Effector memory CD8-positive, alpha-beta T cell (primary cell): ENCODE results near the gene TELO2.
"Not testable (repeated sequence)": the region's sequence is repeated elsewhere in the genome, so short reads cannot be mapped to it uniquely, and the experiment has no call there.

ENCODE experiments used
- ATAC-seq: fragments of 150-1000 bp; cut with Tn5 transposase; replicated peaks from 2 replicates; pipeline ENCODE4 v1.10.0; 2021; ENCODE audit warnings: mild to moderate bottlenecking, moderate library complexity
- DNase-seq, 3 experiments: peaks; one replicate each; pipeline ENCODE4 v3.0.0; 2021
- H3K27ac Mint-ChIP-seq, 2 donors: one replicate each; pipeline ENCODE4 v1.8.0; 2022; ENCODE audit warnings: mild to moderate bottlenecking in 2 of 2, mixed read lengths in 2 of 2, moderate library complexity in 2 of 2
- H3K27me3 Mint-ChIP-seq, 2 donors: one replicate each; pipeline ENCODE4 v1.8.0; 2022; ENCODE audit warnings: mixed read lengths in 2 of 2
- H3K36me3 Mint-ChIP-seq: one replicate; pipeline ENCODE4 v1.8.0; 2022; ENCODE audit warnings: mild to moderate bottlenecking, moderate library complexity, mixed read lengths; ENCODE audit not compliant: insufficient read depth
- H3K4me1 Mint-ChIP-seq, 2 donors: one replicate each; pipeline ENCODE4 v1.8.0; 2022; ENCODE audit warnings: low read depth in 2 of 2, mixed read lengths in 2 of 2
- H3K4me3 Mint-ChIP-seq, 2 donors: one replicate each; pipeline ENCODE4 v1.8.0; 2022; ENCODE audit warnings: mild to moderate bottlenecking in 2 of 2, mixed read lengths in 2 of 2, moderate library complexity in 2 of 2
- H3K9me3 Mint-ChIP-seq, 2 donors: one replicate each; pipeline ENCODE4 v1.8.0; 2022; ENCODE audit warnings: mixed read lengths in 2 of 2

The TELO2 gene

DNA sequence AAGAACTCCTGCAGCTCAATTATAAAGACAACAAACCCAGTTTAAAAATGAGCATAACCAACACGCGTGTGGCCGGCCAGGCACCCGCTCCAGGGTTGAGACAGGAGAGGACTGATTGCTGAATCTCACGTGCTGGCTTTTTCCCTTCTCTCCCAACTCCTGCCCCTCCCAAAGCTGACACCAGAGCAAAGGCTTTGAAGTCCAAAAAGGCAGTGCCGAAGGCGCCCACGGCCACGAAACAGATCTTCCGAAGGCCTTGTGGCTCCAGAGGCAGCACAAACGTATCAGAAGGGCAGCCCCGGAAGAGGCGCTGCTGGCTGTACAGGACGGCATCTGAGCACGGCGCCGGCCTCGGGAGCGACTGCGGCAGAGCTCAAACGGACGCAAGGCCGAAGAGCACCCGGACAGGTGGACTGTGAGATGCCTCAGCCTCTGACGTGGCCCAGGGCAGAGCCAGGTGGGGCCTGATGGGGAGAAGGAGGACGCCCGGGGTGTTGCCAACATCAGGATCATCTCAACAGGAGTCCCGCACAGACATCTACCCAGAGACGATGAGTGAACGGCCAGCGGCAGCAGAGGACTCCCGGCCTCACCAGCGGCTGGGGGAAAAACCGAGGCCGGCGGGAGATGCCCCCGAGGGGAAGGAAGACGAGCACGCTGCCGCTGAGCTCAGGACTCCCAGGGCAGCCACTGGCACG lies 28.8 kb upstream of the TELO2 start:
- no peaks in the 10 kb centered on the region for H3K27me3 Mint-ChIP-seq
- H3K9me3 Mint-ChIP-seq, result no peaks in the 10 kb centered on the region
- peaks cover 25% of the 10 kb centered on the region for H3K36me3 Mint-ChIP-seq
- H3K4me1 Mint-ChIP-seq, result peaks cover 0 to 10% of the 10 kb centered on the region in 2 donors
- no peak overlapping the region for H3K4me3 Mint-ChIP-seq
- DNase-seq (no peak), ATAC-seq (no peak)
- H3K27ac Mint-ChIP-seq, result no peak overlapping the region

GRCh38 chr16:1464894-1465566 lies 28.1 kb upstream of the TELO2 start:
- Mint-ChIP-seq H3K36me3 (peaks cover 27% of the 10 kb centered on the region), H3K27me3 (no peaks in the 10 kb centered on the region), H3K4me3 (no peak overlapping the region), H3K27ac (no peak overlapping the region), H3K9me3 (no peaks in the 10 kb centered on the region), H3K4me1 (peaks cover 0 to 15% of the 10 kb centered on the region in 2 donors)
- DNase-seq, result no peak
- ATAC-seq, result no peak

DNA sequence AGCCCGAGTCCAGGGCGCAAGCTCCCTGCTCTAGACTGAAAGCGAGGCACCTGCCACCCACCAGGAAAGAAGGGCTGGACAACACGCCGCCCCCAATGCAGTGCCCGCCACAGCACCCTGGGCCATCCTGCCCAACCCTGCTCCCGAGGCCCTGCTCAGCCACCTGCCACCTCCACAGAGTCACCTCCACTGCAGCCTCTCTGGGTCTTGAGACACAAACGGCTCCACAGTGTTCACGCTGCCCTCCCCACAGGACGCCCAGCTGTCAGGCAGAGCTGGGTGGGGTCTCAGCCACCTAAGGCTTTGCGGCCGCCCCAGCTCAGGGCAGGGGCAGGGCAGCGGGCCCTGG lies 27.6 kb upstream of the TELO2 start:
- no peaks in the 10 kb centered on the region for H3K27me3 Mint-ChIP-seq
- H3K4me1 Mint-ChIP-seq, result peaks cover 0 to 18% of the 10 kb centered on the region in 2 donors
- no peak overlapping the region for H3K27ac Mint-ChIP-seq

GRCh38 chr16:1466054-1466453 lies 27.1 kb upstream of the TELO2 start:
- no peaks in the 10 kb centered on the region for H3K27me3 Mint-ChIP-seq
- peak overlapping the region in 1 of 2 donors; percentile 23 for H3K27ac Mint-ChIP-seq
- DNase-seq (no peak), ATAC-seq (no peak)
- peaks cover 4 to 23% of the 10 kb centered on the region in 2 donors for H3K4me1 Mint-ChIP-seq
- no peak overlapping the region for H3K4me3 Mint-ChIP-seq
- H3K36me3 Mint-ChIP-seq, result peaks cover 25% of the 10 kb centered on the region
- no peaks in the 10 kb centered on the region for H3K9me3 Mint-ChIP-seq

More for the DNA sequence above, 27.6 kb upstream of the TELO2 start:
- ATAC-seq (no peak), DNase-seq (no peak)
- peaks cover 27% of the 10 kb centered on the region for H3K36me3 Mint-ChIP-seq
- H3K9me3 Mint-ChIP-seq, result no peaks in the 10 kb centered on the region
- H3K4me3 Mint-ChIP-seq, result no peak overlapping the region

GRCh38 chr16:1466968-1467521 lies 26.1 kb upstream of the TELO2 start:
- Mint-ChIP-seq H3K9me3 (no peaks in the 10 kb centered on the region), H3K27ac (no peak overlapping the region), H3K36me3 (peaks cover 23% of the 10 kb centered on the region), H3K4me1 (peaks cover 9 to 26% of the 10 kb centered on the region in 2 donors), H3K27me3 (no peaks in the 10 kb centered on the region), H3K4me3 (no peak overlapping the region)
- no peak for DNase-seq
- no peak for ATAC-seq

GRCh38 chr16:1468426-1468810 lies 24.7 kb upstream of the TELO2 start:
- H3K4me3 Mint-ChIP-seq, result no peak overlapping the region
- no peak for ATAC-seq
- H3K27ac Mint-ChIP-seq, result no peak overlapping the region

DNA sequence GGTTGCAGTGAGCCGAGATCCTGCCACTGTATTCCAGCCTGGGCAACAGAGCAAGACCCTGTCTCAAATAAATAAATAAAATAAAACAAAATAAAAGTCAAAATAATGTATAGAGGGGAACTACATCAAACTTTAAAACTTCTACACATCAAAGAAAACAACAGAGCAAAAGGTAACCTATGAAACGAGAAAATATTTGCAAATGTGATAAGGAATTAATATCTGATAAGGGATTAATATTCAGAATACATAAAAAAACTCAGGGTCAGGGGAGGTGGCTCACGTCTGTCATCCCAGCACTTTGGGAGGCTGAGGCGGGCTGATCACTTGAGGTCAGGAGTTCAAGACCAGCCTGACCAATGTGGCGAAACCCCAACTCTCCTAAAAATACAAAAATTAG lies 24.0 kb upstream of the TELO2 start:
- not testable (repeated sequence) for H3K4me3 Mint-ChIP-seq, H3K27me3 Mint-ChIP-seq, H3K27ac Mint-ChIP-seq, DNase-seq, H3K9me3 Mint-ChIP-seq, ATAC-seq
- H3K4me1 Mint-ChIP-seq, result peaks cover 17 to 29% of the 10 kb centered on the region in 2 donors
- H3K36me3 Mint-ChIP-seq, result peaks cover 14% of the 10 kb centered on the region

More at GRCh38 chr16:1468426-1468810, 24.7 kb upstream of the TELO2 start:
- H3K9me3 Mint-ChIP-seq, result no peaks in the 10 kb centered on the region
- H3K36me3 Mint-ChIP-seq, result peaks cover 22% of the 10 kb centered on the region
- H3K4me1 Mint-ChIP-seq, result peaks cover 17 to 29% of the 10 kb centered on the region in 2 donors
- DNase-seq, result no peak
- no peaks in the 10 kb centered on the region for H3K27me3 Mint-ChIP-seq

GRCh38 chr16:1469693-1470201 lies 23.4 kb upstream of the TELO2 start:
- peaks cover 17 to 29% of the 10 kb centered on the region in 2 donors for H3K4me1 Mint-ChIP-seq
- DNase-seq (no peak), ATAC-seq (no peak)
- no peaks in the 10 kb centered on the region for H3K27me3 Mint-ChIP-seq
- peak overlapping the region in 1 of 2 donors; percentile 88 for H3K27ac Mint-ChIP-seq
- no peak overlapping the region for H3K4me3 Mint-ChIP-seq
- peaks cover 12% of the 10 kb centered on the region for H3K36me3 Mint-ChIP-seq
- H3K9me3 Mint-ChIP-seq, result no peaks in the 10 kb centered on the region

DNA sequence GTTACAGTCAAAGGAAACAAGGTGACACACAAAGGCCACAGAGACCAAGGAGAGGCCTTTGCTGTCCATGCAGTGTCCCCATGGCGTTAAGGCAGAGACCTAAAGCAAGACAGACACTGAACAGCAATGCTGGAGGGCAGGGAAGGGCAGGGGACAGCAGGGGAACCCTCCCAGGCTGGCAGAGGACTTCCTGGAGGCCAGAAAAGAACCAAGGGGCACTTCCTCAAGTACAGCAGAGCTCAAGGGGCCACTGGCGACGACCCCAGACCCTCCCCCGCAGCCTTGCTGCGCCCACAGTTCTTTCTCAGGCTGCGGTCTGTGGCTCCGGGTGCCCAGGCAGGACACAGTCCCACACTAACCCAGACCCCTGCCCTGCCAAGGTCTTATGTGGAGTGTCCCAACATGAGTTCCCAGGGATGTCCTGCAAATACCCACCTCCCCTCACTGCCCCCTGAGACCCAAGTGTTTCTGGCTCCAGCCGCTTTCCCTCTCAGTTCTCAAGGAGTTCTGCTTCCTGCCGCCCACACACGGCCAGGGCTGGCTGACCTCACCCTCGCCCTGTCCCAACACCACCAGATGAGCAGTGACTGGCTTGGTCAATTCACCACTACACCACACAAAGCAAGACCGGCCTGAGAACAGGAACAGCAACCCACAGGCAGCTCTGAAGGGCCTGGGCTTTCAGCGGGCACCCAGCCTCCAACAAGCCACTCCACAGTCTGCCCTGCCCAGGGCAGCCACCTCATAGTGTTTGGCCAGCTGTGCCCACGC lies 22.5 kb upstream of the TELO2 start:
- DNase-seq, result no peak
- Mint-ChIP-seq H3K4me3 (no peak overlapping the region), H3K27ac (peak overlapping the region in 1 of 2 donors; percentile 88), H3K4me1 (peaks cover 21 to 31% of the 10 kb centered on the region in 2 donors), H3K27me3 (no peaks in the 10 kb centered on the region), H3K9me3 (no peaks in the 10 kb centered on the region), H3K36me3 (peaks cover 16% of the 10 kb centered on the region)
- ATAC-seq, result no peak

- DNase-seq (no peak), ATAC-seq (no peak)
- H3K27ac Mint-ChIP-seq, result peak overlapping the region in 1 of 2 donors; percentile 77
- no peak overlapping the region for H3K4me3 Mint-ChIP-seq
- no peaks in the 10 kb centered on the region for H3K27me3 Mint-ChIP-seq
- peaks cover 25 to 34% of the 10 kb centered on the region in 2 donors for H3K4me1 Mint-ChIP-seq
- peaks cover 15% of the 10 kb centered on the region for H3K36me3 Mint-ChIP-seq
- H3K9me3 Mint-ChIP-seq, result no peaks in the 10 kb centered on the region
Measured at GRCh38 chr16:1471569-1472194, 21.5 kb upstream of the TELO2 start.

DNA sequence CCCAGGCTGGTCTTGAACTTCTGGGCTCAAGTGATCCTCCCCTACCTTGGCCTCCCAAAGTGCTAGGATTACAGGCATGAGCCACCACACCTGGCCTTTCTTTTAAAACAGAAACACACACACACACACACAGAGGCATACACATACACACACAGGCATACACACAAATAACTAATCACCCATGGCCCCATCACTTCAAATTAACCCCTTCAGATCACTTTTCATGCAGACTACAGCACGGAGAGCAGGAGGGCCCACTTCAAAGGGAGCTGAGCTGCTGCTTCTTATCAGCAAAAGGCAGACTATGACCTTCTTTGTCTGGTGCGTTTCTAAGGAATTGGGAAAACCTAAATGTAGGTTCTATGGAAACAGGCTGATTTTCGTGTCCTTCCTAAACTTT lies 20.2 kb upstream of the TELO2 start:
- H3K4me1 Mint-ChIP-seq, result peaks cover 25% of the 10 kb centered on the region in 2 donors
- peak overlapping the region in 1 of 2 donors; percentile 27 for H3K4me3 Mint-ChIP-seq
- no peaks in the 10 kb centered on the region for H3K9me3 Mint-ChIP-seq
- no peak for DNase-seq
- ATAC-seq, result no peak
- peaks cover 14% of the 10 kb centered on the region for H3K36me3 Mint-ChIP-seq
- H3K27me3 Mint-ChIP-seq, result no peaks in the 10 kb centered on the region
- H3K27ac Mint-ChIP-seq, result peak overlapping the region; percentile 23 to 77

GRCh38 chr16:1474082-1474795 lies 18.9 kb upstream of the TELO2 start:
- no peaks in the 10 kb centered on the region for H3K9me3 Mint-ChIP-seq
- no peak for ATAC-seq
- peak overlapping the region in 1 of 2 donors; percentile 19 for H3K27ac Mint-ChIP-seq
- no peak for DNase-seq
- peaks cover 14% of the 10 kb centered on the region for H3K36me3 Mint-ChIP-seq
- H3K4me3 Mint-ChIP-seq, result peak overlapping the region; percentile 63 to 78
- peaks cover 25% of the 10 kb centered on the region in 2 donors for H3K4me1 Mint-ChIP-seq
- H3K27me3 Mint-ChIP-seq, result no peaks in the 10 kb centered on the region
